IMR-90 (cell line): Measurements from ENCODE around the gene CCDC43. TPM values are rescaled to one million over a fixed set of nuclear protein-coding genes. Genes with fewer than 3 reads are reported as not detected.

Source experiments
- ATAC-seq: fragments of 200-7000 bp; cut with Tn5 transposase; 2 replicates; pipeline ENCODE4 v1.9.1; 2020; ENCODE audit warnings: low read depth, mild to moderate bottlenecking, moderate library complexity
- BruUV-seq: library from RNA; stranded (reverse); fragments of 400-500 nt; replicated peaks from 2 replicates; lab custom pipeline; 2021; lab: Mats Ljungman, UMichigan
- CTCF ChIA-PET: fragments of 300-600 bp; formaldehyde crosslinking; extraction: SDS; loops from one replicate; lab custom pipeline; 2021; ENCODE audit warnings: antibody characterized with exemption; lab: Yijun Ruan, JAX
- POLR2A ChIA-PET: fragments of 300-600 bp; sonication (Branson Sonifier 250); formaldehyde crosslinking; loops from one replicate; lab custom pipeline; 2022; ENCODE audit warnings: antibody characterized with exemption; ENCODE audit not compliant: unreplicated experiment; lab: Charles Lee
- DNase-seq: peaks from one replicate; pipeline ENCODE4 v3.0.0; 2013
- H2AFZ ChIP-seq: replicated peaks from 2 replicates; pipeline ENCODE3; 2013; ENCODE audit warnings: low read length, mild to moderate bottlenecking; ENCODE audit not compliant: poor library complexity
- H2AK5ac ChIP-seq: 2 replicates; pipeline ENCODE4 v1.6.1; 2013; ENCODE audit warnings: low read depth, low read length, inconsistent platforms
- H2AK9ac ChIP-seq: replicated peaks from 2 replicates; pipeline ENCODE3; 2013; ENCODE audit warnings: mild to moderate bottlenecking, low read depth, low read length, moderate library complexity; ENCODE audit not compliant: poor library complexity
- H2BK120ac ChIP-seq: 2 replicates; pipeline ENCODE4 v1.6.1; 2013; ENCODE audit warnings: low read depth, low read length, inconsistent platforms
- H2BK15ac ChIP-seq: 3 replicates; pipeline ENCODE4 v1.6.1; 2013; ENCODE audit warnings: low read depth, low read length, inconsistent platforms
- H2BK20ac ChIP-seq: 2 replicates; pipeline ENCODE4 v1.6.1; 2013; ENCODE audit warnings: low read depth, mild to moderate bottlenecking, inconsistent platforms, low read length, moderate library complexity
- H2BK5ac ChIP-seq: 2 replicates; pipeline ENCODE4 v1.6.1; 2013; ENCODE audit warnings: mild to moderate bottlenecking, low read depth, low read length, inconsistent platforms; ENCODE audit not compliant: poor library complexity, severe bottlenecking
- H3K14ac ChIP-seq: replicated peaks from 2 replicates; pipeline ENCODE4 v1.6.1; 2013; ENCODE audit warnings: low read depth, low read length, inconsistent platforms
- H3K18ac ChIP-seq: 2 replicates; pipeline ENCODE4 v1.6.1; 2013; ENCODE audit warnings: low read depth, low read length, control low read depth
- H3K23ac ChIP-seq: 2 replicates; pipeline ENCODE4 v1.6.1; 2013; ENCODE audit warnings: low read depth, low read length, inconsistent platforms
- H3K27ac ChIP-seq: 2 replicates; pipeline ENCODE4 v1.5.1; 2013; ENCODE audit warnings: mild to moderate bottlenecking, control low read depth, low read length; ENCODE audit not compliant: insufficient read depth
- H3K27me3 ChIP-seq: 2 replicates; pipeline ENCODE4 v1.6.1; 2013; ENCODE audit warnings: low read length; ENCODE audit not compliant: control insufficient read depth, insufficient read depth
- H3K36me3 ChIP-seq: 2 replicates; pipeline ENCODE4 v1.6.1; 2013; ENCODE audit warnings: low read length, mixed read lengths; ENCODE audit not compliant: control insufficient read depth, insufficient read depth
- H3K4ac ChIP-seq: 2 replicates; pipeline ENCODE4 v1.6.1; 2013; ENCODE audit warnings: low read depth, low read length, inconsistent platforms
- H3K4me1 ChIP-seq: 2 replicates; pipeline ENCODE4 v1.6.1; 2013; ENCODE audit warnings: low read length, mixed read lengths; ENCODE audit not compliant: control insufficient read depth, insufficient read depth
- H3K4me2 ChIP-seq: 2 replicates; pipeline ENCODE4 v1.6.1; 2013; ENCODE audit warnings: low read depth, mild to moderate bottlenecking, control low read depth, low read length, moderate library complexity
- H3K4me3 ChIP-seq: 2 replicates; pipeline ENCODE4 v1.5.1; 2013; ENCODE audit warnings: low read depth, mild to moderate bottlenecking, control low read depth, low read length, moderate library complexity; ENCODE audit not compliant: insufficient read depth
- H3K56ac ChIP-seq: 2 replicates; pipeline ENCODE4 v1.6.1; 2013; ENCODE audit warnings: low read length, inconsistent platforms; ENCODE audit not compliant: insufficient read depth; ENCODE audit errors: extremely low read depth
- H3K79me1 ChIP-seq, 2 experiments: 2 replicates each; pipeline ENCODE4 v1.6.1; 2013; ENCODE audit warnings: low read length in 2 of 2, inconsistent platforms in 1 of 2, low read depth in 1 of 2
- H3K9ac ChIP-seq: 2 replicates; pipeline ENCODE4 v1.6.1; 2013; ENCODE audit warnings: low read depth, low read length, control low read depth
- H3K9me1 ChIP-seq: 2 replicates; pipeline ENCODE4 v1.6.1; 2013; ENCODE audit warnings: low read length, inconsistent platforms; ENCODE audit not compliant: insufficient read depth
- H3K9me3 ChIP-seq: 2 replicates; pipeline ENCODE4 v1.6.1; 2013; ENCODE audit warnings: low read length; ENCODE audit not compliant: control insufficient read depth, insufficient read depth
- H4K20me1 ChIP-seq: 2 replicates; pipeline ENCODE4 v1.6.1; 2013; ENCODE audit warnings: low read length, inconsistent platforms; ENCODE audit not compliant: insufficient read depth
- H4K5ac ChIP-seq: 2 replicates; pipeline ENCODE4 v1.6.1; 2013; ENCODE audit warnings: mild to moderate bottlenecking, low read depth, low read length, control low read depth
- H4K8ac ChIP-seq, 2 experiments: 2 replicates each; pipeline ENCODE4 v1.6.1; 2013; ENCODE audit warnings: low read depth in 2 of 2, low read length in 2 of 2, control low read depth in 1 of 2, inconsistent platforms in 1 of 2
- H4K91ac ChIP-seq: 2 replicates; pipeline ENCODE4 v1.6.1; 2013; ENCODE audit warnings: low read depth, low read length, inconsistent platforms; ENCODE audit not compliant: insufficient read depth
- FOS ChIP-seq: fragments of 150-350 bp; IDR thresholded peaks from 2 replicates; pipeline ENCODE4 v1.6.1; 2016; ENCODE audit warnings: low read depth, low read length
- MAFK ChIP-seq: IDR thresholded peaks from 2 replicates; pipeline ENCODE4 v1.6.1; 2012; ENCODE audit warnings: low read depth, low read length, improper control_type of control experiment
- NFE2L2 ChIP-seq: fragments of 150-350 bp; IDR thresholded peaks from 2 replicates; pipeline ENCODE4 v1.6.1; 2016; ENCODE audit warnings: low read depth, mild to moderate bottlenecking, low read length
- WGBS, 2 experiments: methylation state at CpG; one replicate each; pipeline versions ENCODE4 v1.1.5 to v1.1.7; 2013; ENCODE audit warnings: missing lambda C conversion rate in 2 of 2; ENCODE audit not compliant: insufficient read length in 1 of 2; ENCODE audit errors: extremely low coverage in 2 of 2; 5-methylcytosine and 5-hydroxymethylcytosine counted together
- dilution Hi-C: fragments of 300-500 bp; cut with HindIII; formaldehyde crosslinking; loops from one replicate; pipeline ENCODE4 v1.14.3; 2018; ENCODE audit warnings: low sequenced_read_pairs; ENCODE audit not compliant: unreplicated experiment
- in situ Hi-C: fragments of 300-500 bp; cut with MboI; formaldehyde crosslinking; loops from 3 replicates; pipeline ENCODE4 v1.14.3; 2019; ENCODE audit warnings: low sequenced_read_pairs, inconsistent platforms, mixed read lengths
- intact Hi-C: fragments of 100-400 bp; cut with micrococcal nuclease; formaldehyde crosslinking; loops from 2 replicates; pipeline ENCODE4 v1.10.0; 2022
- polyA plus RNA-seq, 3 experiments: library from polyadenylated mRNA; depleted of rRNA; stranded (reverse); fragments of >200 nt; gene quantifications; 2 replicates each; pipeline ENCODE4 v1.2.3, GENCODE V29; 2012; ENCODE audit warnings: low replicate concordance in 1 of 3
- total RNA-seq: library from RNA; depleted of rRNA; stranded (reverse); fragments of >200 nt; gene quantifications from 2 replicates; pipeline ENCODE4 v1.2.3, GENCODE V29; 2012
- TF ChIP-seq, protein P1 (sequence below): fragments of 150-350 bp; IDR thresholded peaks from 2 replicates; pipeline ENCODE4 v1.6.1; 2017; ENCODE audit warnings: mild to moderate bottlenecking, antibody characterized with exemption, low read length, low read depth
- TF ChIP-seq, protein P2 (sequence below): conservative IDR thresholded peaks from 2 replicates; pipeline ENCODE4 v1.5.1; 2012; ENCODE audit warnings: mild to moderate bottlenecking, low read depth, low read length, improper control_type of control experiment

The CCDC43 gene
- total and polyA plus RNA-seq, 2 of the 4 experiments (the other 2 are of a cell fraction): 11.3 to 20.8 TPM

DNA sequence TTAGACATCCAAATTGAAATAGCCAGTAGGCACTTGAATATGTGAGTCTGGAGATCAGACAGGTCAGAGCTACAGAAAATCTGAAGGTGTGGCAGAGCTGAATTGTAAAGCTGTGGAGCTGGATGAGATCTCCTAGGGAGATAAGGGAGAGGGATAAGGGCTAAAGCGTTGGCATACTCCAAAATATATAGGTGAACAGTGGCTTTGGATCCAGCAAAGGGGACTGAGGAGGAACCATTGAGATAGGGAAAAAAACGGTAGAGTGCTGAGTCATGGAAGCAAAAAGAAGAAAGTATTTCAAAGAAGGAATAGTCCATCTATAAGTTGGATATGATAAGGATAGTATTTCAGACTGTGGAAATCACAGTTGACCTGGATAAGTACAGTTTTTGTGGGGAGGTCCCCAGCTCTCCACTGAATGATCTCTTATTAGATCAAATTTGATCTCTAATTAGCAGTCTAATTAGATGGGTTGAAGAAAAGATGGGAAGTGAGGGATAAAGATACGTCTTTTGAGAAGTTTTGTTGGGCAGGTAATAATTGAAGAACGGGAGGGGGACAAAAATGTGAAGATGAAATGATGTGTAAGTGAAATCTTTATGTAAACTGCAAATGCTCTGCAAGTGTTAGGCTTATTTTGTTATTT is 18.3 kb upstream of the CCDC43 start:
- Histone ChIP-seq H3K4ac (peak overlapping the region; percentile 91), H3K9me1 (no peaks in the 10 kb centered on the region), H2BK20ac (no peak overlapping the region), H3K79me1 (peaks cover 3 to 13% of the 10 kb centered on the region in 2 experiments; a peak in 1 of 4 replicates), H2AK5ac (0 out of 2 replicates have a peak overlapping the region, but pooled peaks have one; percentile 47), H3K27me3 (no peaks in the 10 kb centered on the region), H4K91ac (peak overlapping the region; percentile 81), H2AK9ac (no peak overlapping the region), H4K5ac (peak overlapping the region; percentile 98), H3K4me2 (peak overlapping the region; percentile 94), H3K18ac (peak overlapping the region; percentile 92), H4K20me1 (no peaks in the 10 kb centered on the region), H2BK15ac (peak overlapping the region; percentile 16; the same call in 1 of the 3 replicates), H3K4me1 (peaks cover 2% of the 10 kb centered on the region), H3K9ac (peak overlapping the region; percentile 60), H3K36me3 (no peaks in the 10 kb centered on the region), H3K4me3 (peak overlapping the region; percentile 76), H2BK120ac (peak overlapping the region; percentile 69; the same call in 1 of the 2 replicates), H3K9me3 (no peaks in the 10 kb centered on the region), H3K27ac (peak overlapping the region; percentile 61), H2AFZ (peak overlapping the region; percentile 93), H3K14ac (peak overlapping the region; percentile 96), H3K23ac (peak overlapping the region; percentile 72; the same call in 1 of the 2 replicates), H3K56ac (peak overlapping the region; percentile 34), H2BK5ac (peak overlapping the region; percentile 91), H4K8ac (peak overlapping the region; percentile 73 to 98)
- peak; percentile 84 for TF ChIP-seq NFE2L2
- no peak for TF ChIP-seq FOS
- TF ChIP-seq, protein P1, sequence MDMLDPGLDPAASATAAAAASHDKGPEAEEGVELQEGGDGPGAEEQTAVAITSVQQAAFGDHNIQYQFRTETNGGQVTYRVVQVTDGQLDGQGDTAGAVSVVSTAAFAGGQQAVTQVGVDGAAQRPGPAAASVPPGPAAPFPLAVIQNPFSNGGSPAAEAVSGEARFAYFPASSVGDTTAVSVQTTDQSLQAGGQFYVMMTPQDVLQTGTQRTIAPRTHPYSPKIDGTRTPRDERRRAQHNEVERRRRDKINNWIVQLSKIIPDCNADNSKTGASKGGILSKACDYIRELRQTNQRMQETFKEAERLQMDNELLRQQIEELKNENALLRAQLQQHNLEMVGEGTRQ: no peak
- TF ChIP-seq, protein P2, sequence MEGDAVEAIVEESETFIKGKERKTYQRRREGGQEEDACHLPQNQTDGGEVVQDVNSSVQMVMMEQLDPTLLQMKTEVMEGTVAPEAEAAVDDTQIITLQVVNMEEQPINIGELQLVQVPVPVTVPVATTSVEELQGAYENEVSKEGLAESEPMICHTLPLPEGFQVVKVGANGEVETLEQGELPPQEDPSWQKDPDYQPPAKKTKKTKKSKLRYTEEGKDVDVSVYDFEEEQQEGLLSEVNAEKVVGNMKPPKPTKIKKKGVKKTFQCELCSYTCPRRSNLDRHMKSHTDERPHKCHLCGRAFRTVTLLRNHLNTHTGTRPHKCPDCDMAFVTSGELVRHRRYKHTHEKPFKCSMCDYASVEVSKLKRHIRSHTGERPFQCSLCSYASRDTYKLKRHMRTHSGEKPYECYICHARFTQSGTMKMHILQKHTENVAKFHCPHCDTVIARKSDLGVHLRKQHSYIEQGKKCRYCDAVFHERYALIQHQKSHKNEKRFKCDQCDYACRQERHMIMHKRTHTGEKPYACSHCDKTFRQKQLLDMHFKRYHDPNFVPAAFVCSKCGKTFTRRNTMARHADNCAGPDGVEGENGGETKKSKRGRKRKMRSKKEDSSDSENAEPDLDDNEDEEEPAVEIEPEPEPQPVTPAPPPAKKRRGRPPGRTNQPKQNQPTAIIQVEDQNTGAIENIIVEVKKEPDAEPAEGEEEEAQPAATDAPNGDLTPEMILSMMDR: no peak
- TF ChIP-seq MAFK: peak; percentile 34; the same call in 1 of the 2 replicates
- dilution Hi-C loops: no loop called here
- in situ Hi-C loops: no loop called here
- DNase-seq: no peak
- POLR2A ChIA-PET: no interaction called here
- CTCF ChIA-PET: no interaction called here
- no TSS peak for BruUV-seq
- WGBS, 2 experiments: 17 to 100% methylated on average over 2 to 3 of the region's 4 CpGs
- intact Hi-C loops: no loop called here
- ATAC-seq: peak; percentile 7; the same call in 1 of the 2 replicates
